Measurements from ENCODE around the gene PRPF38B.

DNA sequence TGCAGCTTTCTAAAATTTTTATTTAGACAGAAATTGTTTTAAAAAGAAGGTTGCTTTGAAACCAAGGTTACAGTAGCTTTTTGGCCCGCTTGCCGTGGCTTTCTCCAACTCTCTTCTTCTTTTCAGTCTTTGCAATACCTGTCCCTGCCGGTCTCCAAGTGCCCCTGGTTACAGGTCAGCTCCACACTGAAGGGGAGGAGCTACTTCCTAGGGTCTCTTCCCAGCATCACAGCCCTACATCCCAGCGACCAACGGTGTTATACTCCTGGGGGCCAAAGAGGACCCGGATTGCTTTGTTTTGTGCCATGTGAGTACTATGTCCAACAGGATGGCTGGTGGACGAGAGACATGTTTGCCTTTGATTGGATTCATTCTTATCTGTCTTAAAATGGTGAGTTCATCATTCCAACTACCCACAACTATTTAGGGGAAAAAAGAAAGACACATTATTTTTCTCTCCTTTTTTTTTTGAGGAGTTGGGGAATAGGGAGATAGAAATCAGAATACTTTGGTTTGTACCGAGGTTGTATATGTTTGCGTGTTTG, 20.6 kb downstream of the PRPF38B start, which contains the start of gene FNDC7:
- TF ChIP-seq FOXP2 (optimal IDR thresholded peaks at IDR 0.05; ENCODE audit: control extremely low read depth, extremely low read length, insufficient read depth): no peak
- no peak for TF ChIP-seq EZH2 (IDR thresholded peaks at IDR 0.05)
